HUDEP-2 (cell line): ENCODE results near the gene SULT6B1.
A peak's percentile ranks its signal among the peaks of the same experiment; 100 is the strongest.
"Not testable (repeated sequence)": the region's sequence is repeated elsewhere in the genome, so short reads cannot be mapped to it uniquely, and the experiment has no call there.

ENCODE experiments used
- DNase-seq, 76 experiments: peaks; one replicate each; lab custom pipeline; 2025; ENCODE audit not compliant: unreplicated experiment in 76 of 76; lab: John Stamatoyannopoulos, UW

SULT6B1 gene

GRCh38 chr2:37196320-37197195 lies 8.1 kb upstream of the SULT6B1 start, which contains the start of gene CEBPZOS:
CEBPZOS (plus strand) TSS chr2:37196496; CDS start chr2:37199705, 3,209 bp downstream.
- peak in 73 of 76 experiments; percentile 18 to 86 (median 68) for DNase-seq

GRCh38 chr2:37195862-37196319 lies 7.4 kb upstream of the SULT6B1 start:
- DNase-seq = not testable (repeated sequence)

- no peak for DNase-seq
These were observed 4.1 kb upstream of the SULT6B1 start for GRCh38 chr2:37192551-37192950.

GRCh38 chr2:37191747-37192146 lies 3.3 kb upstream of the SULT6B1 start:
- DNase-seq = no peak

GRCh38 chr2:37191253-37191652 lies 2.8 kb upstream of the SULT6B1 start:
- DNase-seq = no peak

GRCh38 chr2:37190290-37190689 lies 1.8 kb upstream of the SULT6B1 start:
- DNase-seq = no peak

GRCh38 chr2:37189452-37190153 lies 1.1 kb upstream of the SULT6B1 start:
- peak in 3 of 76 experiments; percentile 1 to 13 (median 2) for DNase-seq

GRCh38 chr2:37181726-37182684 lies 6.5 kb downstream of the SULT6B1 start:
- no peak for DNase-seq

- DNase-seq = no peak
These were observed 7.8 kb downstream of the SULT6B1 start for GRCh38 chr2:37180640-37181039.

- no peak for DNase-seq
These were observed 8.3 kb downstream of the SULT6B1 start for GRCh38 chr2:37180006-37180639.

- no peak for DNase-seq
These were observed 14.7 kb downstream of the SULT6B1 start for GRCh38 chr2:37173741-37174140.

GRCh38 chr2:37171624-37171950 lies 16.9 kb downstream of the SULT6B1 start:
- DNase-seq = no peak

- DNase-seq = peak in 21 of 76 experiments; percentile 1 to 53 (median 17)
These were observed 20.1 kb downstream of the SULT6B1 start for GRCh38 chr2:37168217-37168981.

GRCh38 chr2:37167636-37168180 lies 20.8 kb downstream of the SULT6B1 start:
- DNase-seq = no peak

GRCh38 chr2:37164757-37165156 lies 23.7 kb downstream of the SULT6B1 start:
- no peak for DNase-seq

- peak in 74 of 76 experiments; percentile 12 to 88 (median 72) for DNase-seq
These were observed 31.4 kb downstream of the SULT6B1 start, which contains the start of gene EIF2AK2 for GRCh38 chr2:37156857-37157714. EIF2AK2 (minus strand) TSS chr2:37156980; CDS start chr2:37147806, 9,174 bp downstream.

- peak in 28 of 76 experiments; percentile 2 to 58 (median 22) for DNase-seq
These were observed 32.2 kb downstream of the SULT6B1 start for GRCh38 chr2:37156071-37156856.
